ENCODE results near the gene SETSIP. TPM values are rescaled to one million over a fixed set of nuclear protein-coding genes. Genes with fewer than 3 reads are reported as not detected.

Gene SETSIP
- total and polyA plus RNA-seq, 2 of the 8 experiments (the other 6 are each of a cell fraction or from before 2014, with no cell fraction given) = 0.14 TPM; not detected in 1

GRCh38 chr1:92065042-92065441 is 10.2 kb downstream of the SETSIP start:
- DNase-seq (ENCODE audit: low read depth in 1 of 2, low spot score in 2 of 2) (no peak), FAIRE-seq (peak; percentile 48)
- WGBS, 2 experiments (ENCODE audit: extremely low coverage in 1 of 2, insufficient coverage in 1 of 2, insufficient read length in 1 of 2, insufficient replicate concordance in 2 of 2, low coverage in 1 of 2, low lambda C conversion rate in 2 of 2, missing lambda C conversion rate in 1 of 2) = 71% methylated on average over 3 of the region's 3 CpGs; no CpG with 5 or more reads in 1 of the 2 experiments
- no peak for TF ChIP-seq HDAC6 (IDR thresholded peaks at IDR 0.05; ENCODE audit: low read depth, low read length)
- peak in 1 of 2 experiments; percentile 35; a peak in 1 of 4 replicates for TF ChIP-seq RAD21 (IDR thresholded peaks at IDR 0.05 in 1 of 2, conservative IDR thresholded peaks at IDR 0.05 in 1 of 2; ENCODE audit: low read depth in 2 of 2, low read length in 2 of 2)
- no peak for TF ChIP-seq BCL11A (IDR thresholded peaks at IDR 0.05; ENCODE audit: low read depth in 2 of 2, low read length in 2 of 2)

More at GRCh38 chr1:92065042-92065441, 10.2 kb downstream of the SETSIP start:
- Histone ChIP-seq H3K79me2 (ENCODE audit: control insufficient read depth in 1 of 2, insufficient read depth in 2 of 2, low read length in 2 of 2) (no peaks in the 10 kb centered on the region), H3K4ac (replicated peaks; ENCODE audit: insufficient read length, low read depth, low read length) (no peak overlapping the region), H2AK5ac (ENCODE audit: low read depth, low read length) (no peak overlapping the region), H4K5ac (ENCODE audit: insufficient read length, low read depth, low read length) (no peak overlapping the region), H3K79me1 (ENCODE audit: low read depth, low read length) (no peaks in the 10 kb centered on the region), H3K56ac (replicated peaks; ENCODE audit: insufficient read length, low read depth, low read length) (no peak overlapping the region), H4K20me1 (replicated peaks in 1 of 2; ENCODE audit: control insufficient read depth in 1 of 2, insufficient read depth in 2 of 2, low read length in 2 of 2) (no peaks in the 10 kb centered on the region), H2BK5ac (ENCODE audit: low read depth, low read length) (no peak overlapping the region), H3K18ac (ENCODE audit: extremely low read depth, low read length) (no peak overlapping the region), H3K4me2 (ENCODE audit: insufficient read depth in 1 of 2, low read depth in 2 of 2, low read length in 2 of 2) (no peak overlapping the region), H3K4me1 (replicated peaks in 1 of 4; ENCODE audit: control insufficient read depth in 3 of 4, insufficient read depth in 4 of 4, low read length in 3 of 4) (no peaks in the 10 kb centered on the region), H2BK20ac (ENCODE audit: low read length) (no peak overlapping the region), H3K36me3 (ENCODE audit: control insufficient read depth in 2 of 4, insufficient read depth in 4 of 4, low read length in 3 of 4) (no peaks in the 10 kb centered on the region), H3K14ac (ENCODE audit: insufficient read length) (no peak overlapping the region), H2AFZ (ENCODE audit: low read length) (no peak overlapping the region), H4K8ac (ENCODE audit: extremely low read depth, insufficient read depth, low read length) (no peak overlapping the region), H3K27me3 (replicated peaks in 1 of 4; ENCODE audit: control insufficient read depth in 3 of 4, extremely low read depth in 1 of 4, insufficient read depth in 3 of 4, low read length in 3 of 4) (no peaks in the 10 kb centered on the region), H3K23ac (ENCODE audit: insufficient read length) (no peak overlapping the region), H2BK120ac (replicated peaks; ENCODE audit: low read depth, low read length) (no peak overlapping the region), H2BK12ac (ENCODE audit: low read depth, low read length) (no peak overlapping the region), H4K91ac (replicated peaks; ENCODE audit: insufficient read length, low read length) (no peak overlapping the region), H3K23me2 (ENCODE audit: low read depth, low read length) (no peaks in the 10 kb centered on the region), H2BK15ac (ENCODE audit: low read length) (no peak overlapping the region), H3K4me3 (ENCODE audit: extremely low read depth in 1 of 4, insufficient read depth in 2 of 4, low read depth in 3 of 4, low read length in 4 of 4) (no peak overlapping the region), H3K9ac (replicated peaks in 1 of 4; ENCODE audit: extremely low read depth in 1 of 4, low read depth in 3 of 4, low read length in 3 of 4) (no peak overlapping the region), H3K9me3 (ENCODE audit: insufficient read depth in 2 of 2, low read depth in 1 of 2, low read length in 1 of 2) (no peaks in the 10 kb centered on the region), H3K27ac (ENCODE audit: low read depth, low read length) (no peak overlapping the region)
- ChIA-PET POLR2A (ENCODE audit: partially characterized antibody) (no interaction called here), CTCF (ENCODE audit: partially characterized antibody) (interaction anchor here (0.7 to 1.0 kb wide), 3 partner anchors 20 to 336 kb away, joined by 3 read pairs; no protein-coding TSS in a partner anchor)

All from H1 (cell line).